GM19468 (cell line): Measurements from ENCODE around the gene RBBP8.

ENCODE experiments used
- ATAC-seq: cut with Tn5 transposase; IDR thresholded peaks from one replicate; pipeline ENCODE4 v1.9.1; 2021; ENCODE audit warnings: mild to moderate bottlenecking, moderate library complexity, moderate number of reproducible peaks; ENCODE audit not compliant: unreplicated experiment; ENCODE audit errors: extremely low read depth

Gene RBBP8

DNA sequence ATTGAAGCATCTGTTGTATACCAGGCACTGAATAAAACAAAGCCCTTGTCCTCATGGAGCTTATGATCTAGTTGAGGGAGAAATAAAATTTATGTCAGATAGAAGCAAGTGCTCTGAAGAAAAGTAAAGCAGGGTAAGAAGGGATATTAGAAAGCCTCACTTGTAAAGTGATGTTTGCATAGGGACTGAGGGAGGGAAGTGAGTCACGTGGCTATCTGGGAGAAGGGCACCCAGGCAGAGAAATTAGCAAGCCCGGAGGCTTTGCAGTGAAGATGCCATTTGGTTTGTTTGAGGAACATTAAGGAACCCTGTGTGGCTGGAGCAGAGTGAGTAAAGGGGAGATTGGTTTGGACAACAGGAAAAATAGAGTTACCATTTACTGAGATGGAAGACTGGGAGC, 52.1 kb downstream of the RBBP8 start:
- no peak for ATAC-seq

GRCh38 chr18:22987547-22988189, 54.5 kb downstream of the RBBP8 start:
- no peak for ATAC-seq

- peak; percentile 75 for ATAC-seq
These were observed 55.1 kb downstream of the RBBP8 start for GRCh38 chr18:22988208-22988607.

GRCh38 chr18:22998344-22998743, 65.2 kb downstream of the RBBP8 start:
- no peak for ATAC-seq

DNA sequence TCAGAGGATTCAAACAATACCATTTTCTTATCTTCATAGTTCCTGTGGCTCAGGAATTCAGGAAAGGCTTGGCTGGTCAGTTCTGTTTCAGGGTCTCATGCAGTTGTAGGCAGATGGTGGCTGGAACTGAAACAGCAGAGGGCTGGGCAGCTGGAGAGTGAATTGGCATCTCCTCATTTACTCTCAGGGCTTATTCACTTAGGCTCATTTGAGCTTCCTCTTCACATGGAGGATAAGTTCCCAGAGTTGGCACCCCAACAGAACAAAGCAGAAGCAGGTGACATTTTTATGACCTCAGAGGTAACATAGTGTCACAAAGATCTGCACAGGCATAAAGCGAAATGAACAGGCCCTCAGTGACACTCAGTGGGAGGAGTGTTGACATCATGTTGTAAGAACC, 66.1 kb downstream of the RBBP8 start:
- ATAC-seq, result no peak

- ATAC-seq, result no peak
These were observed 66.5 kb downstream of the RBBP8 start for GRCh38 chr18:22999647-23000046.

DNA sequence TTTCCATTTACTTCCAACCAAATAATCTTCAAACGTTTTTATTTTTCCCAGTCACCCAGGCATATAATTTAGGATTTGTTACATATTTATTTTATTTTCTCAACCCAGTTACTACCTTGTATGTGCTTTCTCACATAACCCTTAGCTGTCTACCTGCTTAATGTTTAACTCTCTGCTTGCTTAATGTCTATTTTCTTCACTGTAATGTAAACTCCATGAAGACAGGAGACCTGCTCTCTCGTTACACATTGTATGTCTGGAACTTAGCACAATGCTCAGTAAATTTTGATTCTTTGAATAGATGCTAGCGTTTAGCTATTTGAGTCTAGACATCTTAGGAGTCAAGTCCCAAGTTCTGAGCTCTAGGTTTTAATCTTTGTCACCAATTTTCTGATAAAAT, 70.2 kb downstream of the RBBP8 start:
- ATAC-seq, result no peak

- ATAC-seq, result no peak
These were observed 79.1 kb downstream of the RBBP8 start for GRCh38 chr18:23012249-23012648.

GRCh38 chr18:23020555-23021294, 87.6 kb downstream of the RBBP8 start:
- no peak for ATAC-seq

GRCh38 chr18:23021623-23022022, 88.5 kb downstream of the RBBP8 start:
- ATAC-seq, result no peak

GRCh38 chr18:23032030-23032582, 99.0 kb downstream of the RBBP8 start:
- no peak for ATAC-seq

- ATAC-seq, result no peak
These were observed 99.9 kb downstream of the RBBP8 start for GRCh38 chr18:23033056-23033455.

- no peak for ATAC-seq
These were observed 103.6 kb downstream of the RBBP8 start for GRCh38 chr18:23036660-23037201.

DNA sequence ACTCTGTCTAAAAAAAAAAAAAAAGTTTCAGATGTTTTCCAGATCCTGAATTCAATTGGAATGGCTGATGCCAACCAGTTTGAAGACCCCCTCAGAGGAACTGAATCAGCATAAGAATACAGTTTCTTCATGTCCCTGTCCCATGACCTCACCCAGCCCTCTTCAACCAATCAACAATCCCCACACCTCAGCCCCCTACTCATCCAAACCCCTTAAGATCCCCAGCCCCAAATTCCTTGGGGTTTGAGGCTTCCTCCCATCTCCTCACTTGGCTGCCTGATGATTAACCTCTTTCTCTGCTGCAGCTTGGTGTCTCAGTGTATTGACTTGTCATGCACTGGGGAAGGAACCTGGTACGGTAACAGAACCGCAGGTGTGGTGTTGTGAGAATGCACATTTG, 104.5 kb downstream of the RBBP8 start:
- ATAC-seq, result no peak

GRCh38 chr18:23038712-23039111, 105.6 kb downstream of the RBBP8 start:
- ATAC-seq, result no peak

DNA sequence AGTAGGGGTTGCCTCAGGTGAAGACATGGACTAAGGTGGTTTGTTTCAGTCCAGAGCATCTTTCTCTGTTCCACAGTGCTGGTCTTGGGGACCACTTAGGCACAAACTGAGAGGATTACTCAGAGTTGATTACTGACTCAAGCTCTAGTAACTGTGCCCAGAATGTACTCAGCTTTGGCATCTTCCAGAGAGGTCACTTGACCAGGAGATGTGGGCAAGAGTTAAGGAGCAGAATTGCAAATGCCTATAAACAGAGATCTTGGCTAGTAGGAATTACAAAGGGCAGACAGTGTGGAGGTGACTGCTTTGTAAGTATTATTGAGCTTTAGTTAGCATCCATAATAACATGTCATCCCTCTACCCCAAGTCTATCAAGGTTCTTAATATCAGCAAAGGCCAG, 109.0 kb downstream of the RBBP8 start:
- no peak for ATAC-seq

DNA sequence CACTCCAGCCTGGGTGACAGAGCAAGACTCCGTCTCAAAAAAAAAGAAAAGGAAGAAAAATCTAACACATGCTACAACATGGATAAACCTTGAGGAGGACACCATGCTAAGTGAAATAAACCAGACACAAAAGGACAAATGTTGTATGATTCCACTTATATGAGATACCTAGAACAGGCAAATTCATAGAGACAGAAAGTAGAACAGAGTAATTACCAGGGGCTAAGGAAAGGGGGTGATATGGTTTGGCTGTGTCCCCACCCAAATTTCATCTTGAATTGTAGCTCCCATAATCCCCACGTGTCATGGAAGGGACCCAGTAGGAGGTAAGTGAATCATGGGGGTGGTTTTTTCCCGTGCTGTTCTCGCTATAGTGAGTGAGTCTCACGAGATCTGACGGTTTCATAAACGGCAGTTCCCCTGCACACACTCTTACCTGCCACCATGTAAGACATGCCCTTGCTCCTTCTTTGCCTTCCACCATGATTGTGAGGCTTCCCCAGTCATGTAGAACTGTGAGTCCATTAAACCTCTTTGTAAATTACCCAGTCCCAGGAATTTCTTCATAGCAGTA, 110.8 kb downstream of the RBBP8 start:
- ATAC-seq, result no peak

- ATAC-seq, result no peak
These were observed 116.7 kb downstream of the RBBP8 start for GRCh38 chr18:23049698-23050373.

DNA sequence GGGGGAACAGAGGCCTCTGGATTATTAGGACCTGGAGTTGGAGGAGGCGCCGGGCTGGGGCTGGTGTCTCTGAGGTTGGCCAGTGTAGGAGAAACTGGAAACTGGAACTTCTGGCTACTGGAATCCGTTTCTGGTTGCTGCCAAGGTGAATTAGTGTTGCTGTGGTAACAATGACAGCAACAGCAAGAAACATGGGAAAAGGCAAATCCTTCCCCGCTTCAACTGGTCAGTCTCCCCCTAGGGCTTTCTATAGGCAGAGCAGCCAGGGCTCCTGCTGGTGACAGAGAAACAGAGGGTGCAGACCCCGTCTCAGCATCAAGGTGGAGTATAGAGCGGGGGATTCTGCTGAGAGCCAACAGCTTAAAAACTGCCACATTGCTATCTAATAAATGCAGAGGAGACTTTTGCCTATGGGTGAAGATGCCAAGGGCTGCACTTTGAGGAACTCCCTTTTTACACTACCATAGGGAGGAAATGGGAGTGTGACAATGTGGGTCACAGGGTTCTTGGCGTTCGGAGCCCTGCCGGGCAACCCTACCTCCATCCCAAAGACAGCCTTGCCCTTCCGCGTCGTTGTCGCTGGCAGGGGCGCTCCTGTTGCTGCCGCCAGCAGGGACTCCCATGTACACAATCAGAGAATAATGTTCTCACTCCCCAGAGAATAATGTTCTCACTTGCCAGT, 120.8 kb downstream of the RBBP8 start:
- no peak for ATAC-seq

GRCh38 chr18:23054553-23054952, 121.4 kb downstream of the RBBP8 start:
- ATAC-seq, result no peak
